Muscle layer of colon (tissue), 2 donors: ENCODE results near the gene TXNDC5.

Experiments
- H3K27ac ChIP-seq: one replicate; pipeline ENCODE4 v1.7.0; 2013; ENCODE audit warnings: low read depth, mild to moderate bottlenecking, low read length, moderate library complexity
- H3K27me3 ChIP-seq, 2 donors: one replicate each; pipeline ENCODE4 v1.7.0; 2013; ENCODE audit warnings: low read length in 2 of 2, mild to moderate bottlenecking in 2 of 2; ENCODE audit not compliant: insufficient read depth in 2 of 2, control insufficient read depth in 1 of 2
- H3K36me3 ChIP-seq: one replicate; pipeline ENCODE4 v1.7.0; 2013; ENCODE audit warnings: mild to moderate bottlenecking, low read length; ENCODE audit not compliant: insufficient read depth
- H3K4me1 ChIP-seq: one replicate; pipeline ENCODE4 v1.7.0; 2013; ENCODE audit warnings: mild to moderate bottlenecking, low read length; ENCODE audit not compliant: insufficient read depth
- H3K4me3 ChIP-seq, 2 donors: one replicate each; pipeline ENCODE4 v1.7.0; 2013; ENCODE audit warnings: low read length in 2 of 2, low read depth in 1 of 2, mild to moderate bottlenecking in 1 of 2, moderate library complexity in 1 of 2
- H3K9ac ChIP-seq: one replicate; pipeline ENCODE4 v1.7.0; 2013; ENCODE audit warnings: low read length
- H3K9me3 ChIP-seq: one replicate; pipeline ENCODE4 v1.7.0; 2013; ENCODE audit warnings: mild to moderate bottlenecking, low read length
- donor health status: abdominal sarcoma.
- donor health status: Adenocarcinoma of cecum.

TXNDC5 gene

DNA sequence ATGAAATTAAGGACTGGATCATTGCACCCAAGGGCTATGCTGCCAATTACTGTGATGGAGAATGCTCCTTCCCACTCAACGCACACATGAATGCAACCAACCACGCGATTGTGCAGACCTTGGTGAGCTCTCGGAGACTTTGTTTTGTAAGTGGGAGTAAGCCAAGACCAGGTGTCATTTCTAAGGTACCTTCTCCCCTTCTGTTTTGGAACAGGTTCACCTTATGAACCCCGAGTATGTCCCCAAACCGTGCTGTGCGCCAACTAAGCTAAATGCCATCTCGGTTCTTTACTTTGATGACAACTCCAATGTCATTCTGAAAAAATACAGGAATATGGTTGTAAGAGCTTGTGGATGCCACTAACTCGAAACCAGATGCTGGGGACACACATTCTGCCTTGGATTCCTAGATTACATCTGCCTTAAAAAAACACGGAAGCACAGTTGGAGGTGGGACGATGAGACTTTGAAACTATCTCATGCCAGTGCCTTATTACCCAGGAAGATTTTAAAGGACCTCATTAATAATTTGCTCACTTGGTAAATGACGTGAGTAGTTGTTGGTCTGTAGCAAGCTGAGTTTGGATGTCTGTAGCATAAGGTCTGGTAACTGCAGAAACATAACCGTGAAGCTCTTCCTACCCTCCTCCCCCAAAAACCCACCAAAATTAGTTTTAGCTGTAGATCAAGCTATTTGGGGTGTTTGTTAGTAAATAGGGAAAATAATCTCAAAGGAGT is 30.4 kb downstream of the TXNDC5 start:
- Histone ChIP-seq H3K36me3 (peaks cover 45% of the 10 kb centered on the region), H3K27me3 (no peaks in the 10 kb centered on the region), H3K4me1 (no peaks in the 10 kb centered on the region), H3K9me3 (no peaks in the 10 kb centered on the region), H3K27ac (no peak overlapping the region), H3K9ac (no peak overlapping the region), H3K4me3 (no peak overlapping the region)

- no peak overlapping the region for H3K27ac ChIP-seq
- peaks cover 40% of the 10 kb centered on the region for H3K36me3 ChIP-seq
- H3K4me3 ChIP-seq = no peak overlapping the region
- H3K9ac ChIP-seq = no peak overlapping the region
- no peaks in the 10 kb centered on the region for H3K27me3 ChIP-seq
- H3K9me3 ChIP-seq = no peaks in the 10 kb centered on the region
- H3K4me1 ChIP-seq = no peaks in the 10 kb centered on the region
These were observed 31.0 kb downstream of the TXNDC5 start for GRCh38 chr6:7879579-7879978.

- no peak overlapping the region for H3K4me3 ChIP-seq
- H3K27me3 ChIP-seq = no peaks in the 10 kb centered on the region
- H3K36me3 ChIP-seq = peaks cover 35% of the 10 kb centered on the region
- H3K4me1 ChIP-seq = no peaks in the 10 kb centered on the region
- H3K9me3 ChIP-seq = no peaks in the 10 kb centered on the region
- H3K27ac ChIP-seq = no peak overlapping the region
- H3K9ac ChIP-seq = no peak overlapping the region
These were observed 31.5 kb downstream of the TXNDC5 start for GRCh38 chr6:7879043-7879442.

GRCh38 chr6:7878401-7878964 is 32.1 kb downstream of the TXNDC5 start:
- H3K27ac ChIP-seq = no peak overlapping the region
- no peak overlapping the region for H3K9ac ChIP-seq
- H3K27me3 ChIP-seq = no peaks in the 10 kb centered on the region
- no peaks in the 10 kb centered on the region for H3K4me1 ChIP-seq
- H3K4me3 ChIP-seq = no peak overlapping the region
- H3K36me3 ChIP-seq = peaks cover 29% of the 10 kb centered on the region
- no peaks in the 10 kb centered on the region for H3K9me3 ChIP-seq

GRCh38 chr6:7868926-7869325 is 41.7 kb downstream of the TXNDC5 start:
- Histone ChIP-seq H3K36me3 (no peaks in the 10 kb centered on the region), H3K4me1 (no peaks in the 10 kb centered on the region), H3K27me3 (no peaks in the 10 kb centered on the region), H3K4me3 (no peak overlapping the region), H3K9me3 (no peaks in the 10 kb centered on the region), H3K27ac (no peak overlapping the region), H3K9ac (no peak overlapping the region)

DNA sequence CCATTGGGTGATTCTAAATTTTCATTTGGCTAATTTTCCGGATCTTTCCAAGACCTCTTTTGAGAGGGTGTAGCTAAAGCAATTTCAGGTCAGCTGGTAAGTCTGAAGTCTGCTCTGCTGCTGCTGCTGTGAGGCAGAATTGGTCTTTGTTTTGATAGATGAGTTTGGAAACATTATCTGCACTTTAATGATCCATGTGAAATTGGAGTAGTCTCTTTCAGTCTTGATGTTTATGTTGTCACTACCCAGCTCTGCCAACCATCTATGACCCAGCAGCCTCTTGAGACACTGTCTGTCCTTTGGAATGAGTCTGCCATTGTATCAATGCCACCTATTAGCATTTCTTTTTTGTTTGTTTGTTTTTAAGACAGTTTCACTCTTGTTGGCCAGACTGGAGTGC is 44.1 kb downstream of the TXNDC5 start:
- Histone ChIP-seq H3K9me3 (no peaks in the 10 kb centered on the region), H3K27me3 (no peaks in the 10 kb centered on the region), H3K27ac (no peak overlapping the region), H3K4me3 (no peak overlapping the region), H3K4me1 (no peaks in the 10 kb centered on the region), H3K9ac (no peak overlapping the region), H3K36me3 (no peaks in the 10 kb centered on the region)

- Histone ChIP-seq H3K27ac (no peak overlapping the region), H3K4me1 (no peaks in the 10 kb centered on the region), H3K9ac (no peak overlapping the region), H3K9me3 (no peaks in the 10 kb centered on the region), H3K27me3 (no peaks in the 10 kb centered on the region), H3K36me3 (no peaks in the 10 kb centered on the region), H3K4me3 (no peak overlapping the region)
These were observed 44.8 kb downstream of the TXNDC5 start for GRCh38 chr6:7865781-7866180.

DNA sequence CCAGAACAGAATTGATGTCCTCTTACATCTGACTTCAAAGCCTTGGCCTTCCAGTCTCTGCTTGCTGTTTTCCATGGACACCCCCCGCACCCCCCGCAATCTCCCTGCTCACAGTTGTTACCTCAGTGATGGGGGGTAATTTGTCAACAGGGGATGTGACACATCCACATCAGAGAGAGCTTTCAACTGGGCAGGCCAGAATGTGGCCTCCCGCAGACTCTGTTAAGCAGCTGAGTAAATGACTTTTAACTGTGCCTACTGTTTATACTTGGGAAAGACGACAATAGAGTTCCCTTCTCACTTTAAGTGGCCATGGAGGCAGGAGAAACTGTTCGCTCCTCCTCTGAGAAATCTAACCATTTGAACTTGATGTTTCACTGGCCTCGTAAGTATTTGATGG is 51.0 kb downstream of the TXNDC5 start:
- Histone ChIP-seq H3K27me3 (no peaks in the 10 kb centered on the region), H3K4me1 (no peaks in the 10 kb centered on the region), H3K36me3 (no peaks in the 10 kb centered on the region), H3K9me3 (no peaks in the 10 kb centered on the region), H3K9ac (no peak overlapping the region), H3K27ac (no peak overlapping the region), H3K4me3 (no peak overlapping the region)

- Histone ChIP-seq H3K9ac (no peak overlapping the region), H3K27ac (no peak overlapping the region), H3K9me3 (peaks cover 5% of the 10 kb centered on the region), H3K4me3 (no peak overlapping the region), H3K27me3 (no peaks in the 10 kb centered on the region), H3K36me3 (no peaks in the 10 kb centered on the region), H3K4me1 (no peaks in the 10 kb centered on the region)
These were observed 58.8 kb downstream of the TXNDC5 start for GRCh38 chr6:7851780-7852179.

DNA sequence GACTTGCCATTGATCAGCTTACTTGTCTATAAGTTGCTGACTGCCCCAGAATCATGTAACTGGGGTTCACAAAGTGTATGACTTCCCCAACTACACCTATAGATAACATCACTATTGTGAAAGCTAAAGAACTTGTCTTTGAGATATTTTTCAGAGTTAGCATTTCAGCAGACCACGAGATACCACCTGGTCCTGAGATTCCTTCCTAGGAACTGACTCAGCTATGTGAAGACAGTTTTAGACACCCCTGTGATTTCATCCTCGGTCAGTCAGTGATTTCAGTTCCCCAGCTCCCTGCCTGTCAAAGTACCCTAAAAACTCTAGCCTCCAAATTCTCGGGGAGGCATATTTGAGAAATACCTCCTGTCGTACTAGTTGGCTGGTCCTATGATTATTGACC is 62.4 kb downstream of the TXNDC5 start:
- H3K4me1 ChIP-seq = no peaks in the 10 kb centered on the region
- no peak overlapping the region for H3K27ac ChIP-seq
- no peak overlapping the region for H3K4me3 ChIP-seq
- H3K36me3 ChIP-seq = no peaks in the 10 kb centered on the region
- peaks cover 5% of the 10 kb centered on the region for H3K9me3 ChIP-seq
- no peak overlapping the region for H3K9ac ChIP-seq
- no peaks in the 10 kb centered on the region for H3K27me3 ChIP-seq

GRCh38 chr6:7846966-7847818 is 63.4 kb downstream of the TXNDC5 start:
- H3K4me3 ChIP-seq = no peak overlapping the region
- H3K36me3 ChIP-seq = no peaks in the 10 kb centered on the region
- H3K27me3 ChIP-seq = no peaks in the 10 kb centered on the region
- H3K27ac ChIP-seq = no peak overlapping the region
- no peak overlapping the region for H3K9ac ChIP-seq
- H3K4me1 ChIP-seq = no peaks in the 10 kb centered on the region
- H3K9me3 ChIP-seq = peaks cover 7% of the 10 kb centered on the region
